HK-2 (cell line): ENCODE results near the gene ABHD6.
"Not testable (repeated sequence)": the region's sequence is repeated elsewhere in the genome, so short reads cannot be mapped to it uniquely, and the experiment has no call there.

ENCODE experiments used
- DNase-seq: peaks from one replicate; pipeline ENCODE4 v3.0.0-alpha.2; 2018; ENCODE audit not compliant: unreplicated experiment

The ABHD6 gene

GRCh38 chr3:58323529-58324390 is 86.2 kb downstream of the ABHD6 start:
- DNase-seq: no peak

- no peak for DNase-seq
These were observed 87.1 kb downstream of the ABHD6 start for GRCh38 chr3:58324391-58325390.

GRCh38 chr3:58325525-58325992 is 88.0 kb downstream of the ABHD6 start:
- DNase-seq: no peak

GRCh38 chr3:58326267-58326900 is 88.8 kb downstream of the ABHD6 start:
- DNase-seq: no peak

- DNase-seq: no peak
These were observed 91.7 kb downstream of the ABHD6 start for GRCh38 chr3:58329150-58329921.

GRCh38 chr3:58329922-58330413 is 92.4 kb downstream of the ABHD6 start:
- DNase-seq: no peak

- no peak for DNase-seq
These were observed 94.1 kb downstream of the ABHD6 start for GRCh38 chr3:58331593-58332152.

- DNase-seq: peak; percentile 67
These were observed 95.1 kb downstream of the ABHD6 start, which contains the start of gene PXK for GRCh38 chr3:58332575-58333188. TSS of gene PXK (plus strand) at chr3:58332892. CDS start at chr3:58332989, 97 bp downstream.

- DNase-seq: peak; percentile 21
These were observed 95.8 kb downstream of the ABHD6 start for GRCh38 chr3:58333206-58334012.

- no peak for DNase-seq
These were observed 96.4 kb downstream of the ABHD6 start for GRCh38 chr3:58334013-58334321.

GRCh38 chr3:58334506-58334884 is 96.9 kb downstream of the ABHD6 start:
- no peak for DNase-seq

- no peak for DNase-seq
These were observed 98.0 kb downstream of the ABHD6 start for GRCh38 chr3:58335652-58335947.

- DNase-seq: no peak
These were observed 98.7 kb downstream of the ABHD6 start for GRCh38 chr3:58336135-58336882.

- DNase-seq: no peak
These were observed 99.6 kb downstream of the ABHD6 start for GRCh38 chr3:58337190-58337589.

GRCh38 chr3:58339146-58339545 is 101.6 kb downstream of the ABHD6 start:
- not testable (repeated sequence) for DNase-seq

- no peak for DNase-seq
These were observed 103.1 kb downstream of the ABHD6 start for GRCh38 chr3:58340594-58341244.

GRCh38 chr3:58341376-58341775 is 103.8 kb downstream of the ABHD6 start:
- no peak for DNase-seq

GRCh38 chr3:58342676-58343075 is 105.1 kb downstream of the ABHD6 start:
- no peak for DNase-seq
